HuH-7 (cell line): Measurements from ENCODE around the gene PTPRM.
"Not testable (repeated sequence)": the region's sequence is repeated elsewhere in the genome, so short reads cannot be mapped to it uniquely, and the experiment has no call there.

Experiments used
- DNase-seq: peaks from one replicate; pipeline ENCODE4 v3.0.0; 2011; ENCODE audit warnings: low spot score

Gene PTPRM

DNA sequence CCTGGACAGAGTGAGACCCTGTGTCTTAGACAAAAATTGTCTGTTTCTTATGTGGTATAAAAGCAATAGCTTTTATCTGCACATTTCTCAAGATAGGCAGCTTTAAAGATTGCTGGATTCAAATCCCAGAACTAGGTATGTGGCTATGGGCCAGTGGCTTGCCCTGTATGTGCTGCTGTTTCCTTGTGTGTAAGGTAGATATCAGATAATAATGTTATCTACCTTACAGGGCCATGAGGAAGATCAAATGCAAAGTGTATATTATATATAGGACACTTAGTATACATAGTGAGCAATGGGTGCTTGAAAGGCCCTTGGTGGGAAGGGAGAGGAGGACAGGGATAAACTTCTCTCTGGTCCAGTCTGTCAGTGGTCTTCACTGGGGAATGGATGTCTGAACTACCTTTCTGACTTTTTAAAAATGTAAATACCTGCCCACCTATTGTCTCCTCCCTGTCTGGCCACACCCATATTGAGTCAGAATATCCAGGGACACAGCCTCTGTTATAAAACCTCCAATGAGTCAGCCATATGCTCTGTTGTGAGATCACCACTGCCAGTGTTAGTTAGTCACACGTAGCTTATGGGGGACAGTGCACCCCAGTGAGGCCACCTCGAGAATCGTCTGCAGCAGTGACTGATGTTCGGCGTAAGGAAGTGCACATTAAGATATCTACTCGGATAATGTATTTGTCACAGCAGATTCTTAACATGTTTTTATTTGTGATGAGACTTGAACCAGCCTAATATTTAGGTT, 383.4 kb downstream of the PTPRM start:
- DNase-seq: no peak

GRCh38 chr18:7953095-7953958, 386.2 kb downstream of the PTPRM start:
- no peak for DNase-seq

GRCh38 chr18:7954238-7954637, 387.1 kb downstream of the PTPRM start:
- DNase-seq: no peak

GRCh38 chr18:7955175-7955574, 388.1 kb downstream of the PTPRM start:
- no peak for DNase-seq

DNA sequence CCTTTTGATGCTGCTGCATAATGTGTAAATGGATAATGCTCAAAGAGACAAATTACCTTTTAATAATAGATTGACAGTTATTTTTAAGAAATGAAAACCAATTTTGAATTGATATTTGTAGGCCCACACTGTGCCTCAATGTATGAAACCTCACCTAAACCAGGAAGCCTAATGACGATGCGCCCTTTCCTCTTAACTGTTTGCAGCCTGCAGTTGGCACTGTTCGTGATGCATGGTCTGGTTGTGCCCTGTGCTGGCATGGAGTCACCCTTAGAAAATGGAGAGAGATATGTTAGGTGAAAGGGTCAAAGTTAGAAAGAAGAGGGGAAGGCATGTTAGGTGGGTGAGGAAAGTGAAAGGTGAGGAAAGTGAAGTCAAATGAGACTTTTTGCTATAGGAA, 390.2 kb downstream of the PTPRM start:
- no peak for DNase-seq

DNA sequence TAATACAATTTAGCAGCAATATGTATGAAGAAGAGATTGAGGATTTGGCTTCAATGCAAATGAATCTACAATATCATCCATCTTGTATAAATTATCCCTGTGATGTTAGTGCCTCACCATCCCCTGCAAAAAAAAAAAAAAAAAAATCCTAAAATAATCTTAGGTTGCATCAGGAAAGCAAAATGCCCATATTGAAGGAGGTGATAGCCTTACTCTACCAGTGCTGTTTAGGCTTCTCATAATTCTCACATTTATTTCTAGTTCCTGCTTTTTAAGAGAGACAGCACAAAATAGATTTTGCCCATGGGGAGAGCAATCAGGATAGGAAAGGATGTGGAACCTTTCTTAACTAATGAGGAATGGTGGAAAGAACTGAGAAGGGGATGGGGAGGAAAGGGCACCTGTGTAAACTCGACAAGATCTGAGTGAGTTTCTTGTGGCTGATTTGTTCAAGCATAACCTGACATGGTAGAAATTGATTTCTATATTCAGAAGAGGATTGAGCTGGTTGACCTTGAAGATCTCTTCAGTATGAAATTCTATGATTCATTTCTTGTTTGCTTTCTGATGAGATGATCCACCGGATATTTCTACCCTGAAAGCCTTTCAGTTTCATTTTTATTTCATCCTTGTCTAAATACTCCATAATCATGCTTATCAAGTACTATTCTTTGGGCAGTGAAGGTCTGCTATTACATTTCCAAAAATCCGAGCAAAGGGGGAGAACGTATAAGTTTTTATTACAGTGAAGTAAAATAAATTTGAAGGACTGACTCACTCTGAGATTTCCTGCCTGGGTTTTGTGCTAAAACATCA, 391.2 kb downstream of the PTPRM start:
- DNase-seq: no peak

- DNase-seq: no peak
Measured at GRCh38 chr18:7958897-7959146, 391.7 kb downstream of the PTPRM start.

DNA sequence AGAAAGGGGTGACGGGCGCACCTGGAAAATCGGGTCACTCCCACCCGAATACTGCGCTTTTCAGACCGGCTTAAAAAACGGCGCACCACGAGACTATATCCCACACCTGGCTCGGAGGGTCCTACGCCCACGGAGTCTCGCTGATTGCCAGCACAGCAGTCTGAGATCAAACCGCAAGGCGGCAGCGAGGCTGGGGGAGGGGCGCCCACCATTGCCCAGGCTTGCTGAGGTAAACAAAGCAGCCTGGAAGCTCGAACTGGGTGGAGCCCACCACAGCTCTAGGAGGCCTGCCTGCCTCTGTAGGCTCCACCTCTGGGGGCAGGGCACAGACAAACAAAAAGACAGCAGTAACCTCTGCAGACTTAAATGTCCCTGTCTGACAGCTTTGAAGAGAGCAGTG, 399.6 kb downstream of the PTPRM start:
- not testable (repeated sequence) for DNase-seq

GRCh38 chr18:7974200-7974874, 407.2 kb downstream of the PTPRM start:
- DNase-seq: no peak

- DNase-seq: no peak
Measured at GRCh38 chr18:7977897-7978296, 410.8 kb downstream of the PTPRM start.

- no peak for DNase-seq
Measured at GRCh38 chr18:7978834-7979233, 411.7 kb downstream of the PTPRM start.

DNA sequence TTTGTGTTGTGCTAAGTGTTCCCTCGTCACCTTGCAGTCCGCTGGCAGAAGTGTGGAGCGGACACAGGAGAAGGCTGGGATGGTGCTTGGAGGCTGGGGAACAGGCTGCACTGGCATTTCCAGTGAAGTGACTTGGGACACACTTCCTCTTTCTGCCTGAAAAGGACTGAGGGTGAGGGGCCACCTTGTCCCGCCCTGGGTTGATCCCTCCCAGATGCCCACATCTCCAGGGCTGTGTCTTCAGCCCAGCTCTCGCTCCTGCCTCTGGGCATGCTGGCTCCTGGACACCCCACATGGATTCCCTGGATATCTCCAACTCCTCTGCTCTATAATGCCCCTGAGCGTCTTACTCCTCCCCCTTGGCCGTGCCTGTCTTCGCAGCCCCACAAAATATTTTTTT, 412.6 kb downstream of the PTPRM start:
- DNase-seq: no peak

GRCh38 chr18:7980136-7980535, 413.0 kb downstream of the PTPRM start:
- peak; percentile 26 for DNase-seq

- DNase-seq: no peak
Measured at GRCh38 chr18:7980656-7981055, 413.5 kb downstream of the PTPRM start.

DNA sequence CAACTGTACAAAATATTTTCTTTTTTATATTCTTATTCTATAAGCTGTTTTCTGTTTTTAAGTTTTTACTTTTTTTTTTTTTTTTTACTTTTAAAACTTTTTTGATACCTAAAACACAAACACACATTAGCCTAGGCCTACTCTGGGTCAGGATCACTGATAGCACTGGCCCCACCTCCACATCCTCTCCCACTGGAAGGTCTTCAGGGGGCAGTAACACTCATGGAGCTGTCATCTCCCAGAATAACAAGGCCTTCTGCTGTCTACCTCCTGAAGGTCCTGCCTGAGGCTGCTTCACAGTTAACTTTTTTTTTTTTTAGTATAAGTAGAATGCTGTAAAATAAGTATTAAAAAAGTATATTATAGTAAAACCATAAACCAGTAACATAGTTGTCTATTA, 415.1 kb downstream of the PTPRM start:
- no peak for DNase-seq

GRCh38 chr18:7987284-7987976, 420.3 kb downstream of the PTPRM start:
- no peak for DNase-seq

DNA sequence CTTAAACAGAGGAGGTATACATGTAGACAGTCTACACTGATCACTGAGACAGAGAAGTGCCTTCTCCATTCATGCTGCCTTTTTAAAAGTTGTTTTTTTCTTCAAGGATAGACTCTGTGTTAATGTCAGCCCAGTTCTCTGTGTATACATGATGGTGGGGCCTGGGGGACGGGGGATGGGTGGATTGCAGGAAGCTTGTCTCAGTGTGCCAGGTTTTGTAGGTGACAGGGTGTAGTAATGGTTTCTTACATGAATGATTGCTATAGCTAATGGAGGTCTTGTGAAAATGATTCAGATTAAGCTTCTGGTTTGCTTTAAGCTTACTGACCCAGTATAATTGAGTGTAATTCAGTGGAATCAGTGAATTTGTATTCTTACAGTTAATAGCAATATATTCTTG, 423.6 kb downstream of the PTPRM start:
- DNase-seq: no peak

DNA sequence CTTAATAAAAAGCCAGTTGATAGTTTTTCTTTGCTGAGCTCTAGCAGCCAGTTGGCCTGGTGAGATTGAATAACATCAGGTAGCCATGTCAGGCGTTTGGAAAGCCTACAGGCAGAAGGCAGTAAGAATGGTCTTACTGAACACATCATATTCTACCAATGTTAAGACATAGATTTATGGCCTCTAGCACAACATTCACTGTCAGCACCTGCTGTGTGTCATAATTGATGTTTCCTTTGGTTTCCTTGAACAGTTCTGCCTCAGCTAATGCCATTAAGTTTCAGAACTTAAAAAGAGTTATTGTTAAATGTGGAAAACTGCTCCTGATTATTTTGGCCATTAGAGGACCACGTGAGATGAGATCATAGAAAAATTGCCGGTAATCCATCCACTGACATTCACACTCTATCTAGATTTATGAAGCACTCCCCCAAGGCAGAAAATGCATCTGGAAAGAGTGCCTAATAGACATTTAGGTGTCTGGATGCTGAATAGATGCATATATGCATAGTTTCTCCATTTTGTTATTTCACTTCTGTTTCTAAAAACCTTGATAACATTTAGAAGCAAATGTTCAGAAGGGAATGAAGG, 434.7 kb downstream of the PTPRM start:
- no peak for DNase-seq

DNA sequence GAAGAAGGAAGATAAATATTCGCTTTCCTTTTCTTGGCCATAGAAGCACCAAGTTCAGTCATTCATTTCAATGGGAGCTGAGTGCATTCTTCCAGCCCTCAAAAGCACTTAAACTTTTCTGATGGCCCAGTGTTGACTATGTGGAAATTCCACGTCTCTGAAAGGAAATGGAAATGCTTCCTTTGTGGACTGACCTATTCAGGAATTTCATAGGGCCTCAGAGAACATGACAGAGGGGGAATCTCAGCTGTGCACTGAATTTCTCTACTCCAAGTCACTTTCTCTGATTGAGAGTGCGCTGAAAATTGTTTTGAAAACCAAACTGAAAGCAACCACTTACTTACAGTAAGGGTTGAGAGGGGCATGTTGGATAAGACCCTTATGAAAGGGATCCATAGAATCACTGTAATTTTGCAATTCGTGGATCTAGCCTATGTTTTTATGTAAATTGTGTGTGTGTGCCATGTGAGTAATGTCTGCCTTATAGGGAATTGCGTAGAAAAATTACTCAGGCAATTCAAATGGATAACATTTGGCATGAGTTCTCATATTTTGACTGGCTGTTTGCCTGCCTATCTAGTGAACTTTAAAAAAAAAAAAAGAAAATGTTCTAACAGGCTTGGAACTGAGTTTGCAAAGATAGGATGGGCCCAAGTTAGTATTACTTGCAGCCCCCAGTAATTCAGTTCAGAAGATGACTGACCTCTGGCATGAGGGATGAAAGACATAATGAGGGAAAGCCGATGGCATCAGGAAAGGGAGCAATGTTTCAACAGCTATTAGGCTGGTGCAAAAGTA, 437.0 kb downstream of the PTPRM start:
- no peak for DNase-seq

DNA sequence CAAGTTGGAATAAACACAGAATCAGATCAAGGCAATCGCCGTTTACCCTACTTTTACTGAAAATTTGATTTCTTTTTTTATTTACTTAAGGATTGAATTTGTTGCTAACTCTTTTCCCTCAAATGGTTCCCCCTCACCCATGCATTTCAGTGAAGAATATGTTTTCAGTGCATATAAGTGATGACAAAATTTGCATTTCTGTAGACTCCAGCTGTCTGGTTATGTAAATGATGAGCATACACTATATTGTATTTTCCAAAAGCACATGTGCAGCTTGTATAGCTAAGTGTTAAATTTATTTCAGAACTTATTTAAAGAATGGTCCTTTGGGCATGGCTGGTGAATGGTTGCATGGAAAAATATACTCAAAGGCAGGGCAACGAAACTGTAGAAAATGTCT, 437.7 kb downstream of the PTPRM start:
- no peak for DNase-seq
